ENCODE results near the gene CASP8. TPM values are rescaled to one million over a fixed set of nuclear protein-coding genes. Genes with fewer than 3 reads are reported as not detected.

The CASP8 gene
- total and polyA plus RNA-seq, 2 of the 8 experiments (the other 6 are each of a cell fraction or from before 2014, with no cell fraction given): 2.3 to 3.6 TPM

DNA sequence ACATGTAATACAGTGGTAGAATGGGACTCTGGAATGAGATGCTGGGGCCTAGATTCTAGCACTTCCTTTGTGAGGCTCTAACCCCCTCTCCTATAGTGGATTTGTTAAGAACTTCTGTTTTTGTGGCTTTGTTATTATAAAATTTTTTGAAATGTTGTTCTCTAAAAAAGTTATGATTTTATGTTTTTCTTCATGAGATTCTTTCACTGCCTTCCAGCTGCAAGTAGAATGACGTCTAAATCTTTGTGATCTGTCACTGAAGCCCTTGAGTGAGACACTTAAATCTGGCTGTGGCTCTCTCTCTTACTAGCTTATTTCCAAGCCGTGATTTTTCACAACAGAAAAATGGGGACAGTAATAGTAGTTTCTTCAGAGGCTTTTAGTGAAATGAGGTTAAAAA lies 1.6 kb downstream of the CASP8 start:
- no peak overlapping the region for H3K27ac ChIP-seq (ENCODE audit: low read depth, low read length)
- H4K8ac ChIP-seq (ENCODE audit: extremely low read depth, insufficient read depth, low read length): no peak overlapping the region
- no peak overlapping the region for H4K5ac ChIP-seq (ENCODE audit: insufficient read length, low read depth, low read length)
- H4K20me1 ChIP-seq (replicated peaks in 1 of 2; ENCODE audit: control insufficient read depth in 1 of 2, insufficient read depth in 2 of 2, low read length in 2 of 2): no peaks in the 10 kb centered on the region
- no peak overlapping the region for H4K91ac ChIP-seq (replicated peaks; ENCODE audit: insufficient read length, low read length)
- no peak overlapping the region for H2BK20ac ChIP-seq (ENCODE audit: low read length)
- no peaks in the 10 kb centered on the region for H3K79me2 ChIP-seq (ENCODE audit: control insufficient read depth in 1 of 2, insufficient read depth in 2 of 2, low read length in 2 of 2)
- no peak overlapping the region for H3K4me2 ChIP-seq (ENCODE audit: insufficient read depth in 1 of 2, low read depth in 2 of 2, low read length in 2 of 2)
- no peak overlapping the region for H2BK12ac ChIP-seq (ENCODE audit: low read depth, low read length)
- no peaks in the 10 kb centered on the region for H3K9me3 ChIP-seq (ENCODE audit: insufficient read depth in 2 of 2, low read depth in 1 of 2, low read length in 1 of 2)
- H2BK15ac ChIP-seq (ENCODE audit: low read length): no peak overlapping the region
- H3K36me3 ChIP-seq (ENCODE audit: control insufficient read depth in 2 of 4, insufficient read depth in 4 of 4, low read length in 3 of 4): no peaks in the 10 kb centered on the region
- no peak overlapping the region for H3K4ac ChIP-seq (replicated peaks; ENCODE audit: insufficient read length, low read depth, low read length)
- peaks cover 0 to 9% (median 6%) of the 10 kb centered on the region in 4 experiments; a peak in 6 of 7 replicates for H3K4me1 ChIP-seq (replicated peaks in 1 of 4; ENCODE audit: control insufficient read depth in 3 of 4, insufficient read depth in 4 of 4, low read length in 3 of 4)
- no peak overlapping the region for H3K18ac ChIP-seq (ENCODE audit: extremely low read depth, low read length)
- H3K4me3 ChIP-seq (ENCODE audit: extremely low read depth in 1 of 4, insufficient read depth in 2 of 4, low read depth in 3 of 4, low read length in 4 of 4): no peak overlapping the region
- no peaks in the 10 kb centered on the region for H3K23me2 ChIP-seq (ENCODE audit: low read depth, low read length)
- no peak overlapping the region for H3K9ac ChIP-seq (replicated peaks in 1 of 4; ENCODE audit: extremely low read depth in 1 of 4, low read depth in 3 of 4, low read length in 3 of 4)
- FAIRE-seq (no peak), DNase-seq (ENCODE audit: low read depth in 1 of 2, low spot score in 2 of 2) (peak in 1 of 2 experiments; percentile 10)
- H3K23ac ChIP-seq (ENCODE audit: insufficient read length): no peak overlapping the region
- no peak overlapping the region for H2AK5ac ChIP-seq (ENCODE audit: low read depth, low read length)
- no peak overlapping the region for H2AFZ ChIP-seq (ENCODE audit: low read length)
- peaks cover 0 to 3% (median 0%) of the 10 kb centered on the region in 4 experiments; a peak in 1 of 7 replicates for H3K27me3 ChIP-seq (replicated peaks in 1 of 4; ENCODE audit: control insufficient read depth in 3 of 4, extremely low read depth in 1 of 4, insufficient read depth in 3 of 4, low read length in 3 of 4)
- no peak overlapping the region for H3K14ac ChIP-seq (ENCODE audit: insufficient read length)
- no peak overlapping the region for H2BK120ac ChIP-seq (replicated peaks; ENCODE audit: low read depth, low read length)
- WGBS, 2 experiments (ENCODE audit: extremely low coverage in 1 of 2, insufficient coverage in 1 of 2, insufficient read length in 1 of 2, insufficient replicate concordance in 2 of 2, low coverage in 1 of 2, low lambda C conversion rate in 2 of 2, missing lambda C conversion rate in 1 of 2): 82% methylated on average over 2 of the region's 2 CpGs; no CpG with 5 or more reads in 1 of the 2 experiments
- no peak overlapping the region for H2BK5ac ChIP-seq (ENCODE audit: low read depth, low read length)
- no peaks in the 10 kb centered on the region for H3K79me1 ChIP-seq (ENCODE audit: low read depth, low read length)
- ChIA-PET CTCF (ENCODE audit: partially characterized antibody) (interaction anchor here (2.0 to 2.7 kb wide), 2 partner anchors 13 to 30 kb away, joined by 5 to 21 read pairs; no protein-coding TSS in a partner anchor), POLR2A (ENCODE audit: partially characterized antibody) (no interaction called here)
- TF ChIP-seq TCF12 (IDR thresholded peaks at IDR 0.05; ENCODE audit: low read depth, low read length): no peak
- TF ChIP-seq RAD21 (IDR thresholded peaks at IDR 0.05 in 1 of 2, conservative IDR thresholded peaks at IDR 0.05 in 1 of 2; ENCODE audit: low read depth in 2 of 2, low read length in 2 of 2): no peak
- TF ChIP-seq TAF7 (optimal IDR thresholded peaks at IDR 0.05; ENCODE audit: borderline replicate concordance, low read depth, low read length): no peak
- TF ChIP-seq BRCA1 (IDR thresholded peaks at IDR 0.05; ENCODE audit: low read depth, low read length): no peak
- TF ChIP-seq EGR1 (IDR thresholded peaks at IDR 0.05; ENCODE audit: borderline replicate concordance, low read depth, low read length): no peak
- no peak for TF ChIP-seq CHD2 (IDR thresholded peaks at IDR 0.05; ENCODE audit: low read length)
- TF ChIP-seq HDAC6 (IDR thresholded peaks at IDR 0.05; ENCODE audit: low read depth, low read length): no peak
- H3K56ac ChIP-seq (replicated peaks; ENCODE audit: insufficient read length, low read depth, low read length): no peak overlapping the region
